HepG2 (cell line): Measurements from ENCODE around the gene ASAP2. TPM values are rescaled to one million over a fixed set of nuclear protein-coding genes. Genes with fewer than 3 reads are reported as not detected.

Source experiments
- ATF2 ChIP-seq: sonication (generic); formaldehyde crosslinking; IDR thresholded peaks from 2 replicates; pipeline ENCODE4 v1.4.0; 2020; ENCODE audit warnings: missing genetic modification reagents
- FOXP4 ChIP-seq: sonication (generic); formaldehyde crosslinking; IDR thresholded peaks from 2 replicates; pipeline ENCODE4 v1.4.0; 2020; ENCODE audit warnings: missing genetic modification reagents
- GATAD1 ChIP-seq: IDR thresholded peaks from 2 replicates; pipeline ENCODE4 v1.6.1; 2016; ENCODE audit warnings: missing genetic modification reagents, missing compliant biosample characterization
- HNF4G ChIP-seq, 2 experiments: sonication (generic) in 1 of 2; formaldehyde crosslinking in 1 of 2; IDR thresholded peaks; 2 replicates each; pipeline versions ENCODE4 v1.4.0 to v1.6.1; 2011 to 2020; ENCODE audit warnings: borderline replicate concordance in 2 of 2, low read depth in 2 of 2, mild to moderate bottlenecking in 2 of 2, low read length in 1 of 2, missing genetic modification reagents in 1 of 2, moderate library complexity in 1 of 2
- KAT7 ChIP-seq: IDR thresholded peaks from 2 replicates; pipeline ENCODE4 v1.6.1; 2018; ENCODE audit warnings: borderline replicate concordance, missing compliant biosample characterization
- NCOA2 ChIP-seq: sonication (generic); formaldehyde crosslinking; IDR thresholded peaks from 2 replicates; pipeline ENCODE4 v1.8.0; 2022; ENCODE audit warnings: inconsistent platforms
- PPARG ChIP-seq: conservative IDR thresholded peaks from 2 replicates; pipeline ENCODE4 v1.6.1; 2016; ENCODE audit warnings: missing biosample characterization, missing genetic modification reagents
- SAP130 ChIP-seq: IDR thresholded peaks from 2 replicates; pipeline ENCODE4 v1.6.1; 2016; ENCODE audit warnings: low read depth
- SOX13 ChIP-seq, 3 experiments: fragments of 450-650 bp in 1 of 3; sonication (generic) in 1 of 3; formaldehyde crosslinking in 1 of 3; IDR thresholded peaks in 2 of 3; conservative IDR thresholded peaks in 1 of 3; 2 replicates each; pipeline versions ENCODE4 v1.5.0 to v1.6.1; 2016 to 2020; ENCODE audit warnings: antibody characterized with exemption in 1 of 3, mild to moderate bottlenecking in 1 of 3, missing compliant biosample characterization in 1 of 3, missing genetic modification reagents in 1 of 3, moderate library complexity in 1 of 3
- TEAD3 ChIP-seq: optimal IDR thresholded peaks from 2 replicates; pipeline ENCODE3; 2016; ENCODE audit warnings: borderline replicate concordance
- UBTF ChIP-seq: sonication (generic); formaldehyde crosslinking; IDR thresholded peaks from 2 replicates; pipeline ENCODE4 v1.4.0; 2020; ENCODE audit warnings: mild to moderate bottlenecking, missing genetic modification reagents
- XRCC5 ChIP-seq: fragments of 200-400 bp; formaldehyde crosslinking; optimal IDR thresholded peaks from 2 replicates; pipeline ENCODE3; 2017; ENCODE audit warnings: mild to moderate bottlenecking, low read length
- ZNF331 ChIP-seq: sonication (generic); formaldehyde crosslinking; IDR thresholded peaks from 2 replicates; pipeline ENCODE4 v1.4.0; 2020; ENCODE audit warnings: missing genetic modification reagents
- ZNF367 ChIP-seq: sonication (generic); formaldehyde crosslinking; IDR thresholded peaks from 2 replicates; pipeline ENCODE4 v1.4.0; 2020; ENCODE audit warnings: missing genetic modification reagents, borderline replicate concordance
- ZNF468 ChIP-seq: sonication (generic); formaldehyde crosslinking; IDR thresholded peaks from 2 replicates; pipeline ENCODE4 v1.8.0; 2022; ENCODE audit warnings: mild to moderate bottlenecking, moderate library complexity, missing genetic modification reagents
- ZNF580 ChIP-seq: IDR thresholded peaks from 2 replicates; pipeline ENCODE4 v1.6.1; 2016; ENCODE audit warnings: low read depth, borderline replicate concordance
- ZNF605 ChIP-seq: sonication (generic); formaldehyde crosslinking; IDR thresholded peaks from 2 replicates; pipeline ENCODE4 v1.8.0; 2022; ENCODE audit warnings: mild to moderate bottlenecking, missing genetic modification reagents
- ZNF629 ChIP-seq: sonication (generic); formaldehyde crosslinking; conservative IDR thresholded peaks from 2 replicates; pipeline ENCODE4 v1.5.0; 2020; ENCODE audit warnings: missing genetic modification reagents
- polyA plus RNA-seq, 8 experiments: library from polyadenylated mRNA; depleted of rRNA in 3 of 8; stranded (reverse) in 7 of 8; unstranded in 1 of 8; fragments of >200 nt; fragmentation: Illumina TruSeq in 4 of 8; extraction: Trizol in 4 of 8; gene quantifications; 2 replicates each; pipeline versions ENCODE4 v1.2.1 to v1.2.3, GENCODE V29; 2011 to 2016; ENCODE audit warnings: low read depth in 4 of 8, missing spikeins in 1 of 8, mixed read lengths in 1 of 8; ENCODE audit not compliant: insufficient read depth in 1 of 8
- total RNA-seq, 5 experiments: library from RNA; depleted of rRNA; stranded (reverse); fragments of >200 nt; fragmentation: Illumina TruSeq; extraction: Trizol; gene quantifications; 2 replicates each; pipeline ENCODE4 v1.2.3, GENCODE V29; 2016; ENCODE audit warnings: low read depth in 1 of 5

The ASAP2 gene
- total and polyA plus RNA-seq, 2 of the 13 experiments (the other 11 are each of a cell fraction or from before 2014, with no cell fraction given): 7.3 to 22.3 TPM

GRCh38 chr2:9420495-9420894, 213.9 kb downstream of the ASAP2 start (continued):
- TF ChIP-seq SAP130 (peak; percentile 17; the same call in 1 of the 2 replicates), ZNF580 (CRISPR knock-in tag) (peak; percentile 25; the same call in 1 of the 2 replicates), FOXP4 (CRISPR knock-in tag) (peak; percentile 57), XRCC5 (peak; percentile 33), GATAD1 (peak; percentile 42; the same call in 1 of the 2 replicates), ZNF605 (CRISPR knock-in tag) (0 out of 2 replicates have a peak, but pooled peaks have one; percentile 32), NCOA2 (no peak), SOX13 (IDR thresholded peaks at IDR 0.05) (no peak), SOX13 (CRISPR knock-in tag; conservative IDR thresholded peaks at IDR 0.05 in 1 of 2, IDR thresholded peaks at IDR 0.05 in 1 of 2) (0 out of 4 replicates have a peak, but pooled peaks of 1 of the 2 experiments have one; percentile 23), ZNF468 (no peak), HNF4G (IDR thresholded peaks at IDR 0.05; ENCODE audit: borderline replicate concordance, low read depth, low read length) (peak; percentile 31; the same call in 1 of the 2 replicates), HNF4G (CRISPR knock-in tag; IDR thresholded peaks at IDR 0.05; ENCODE audit: borderline replicate concordance, low read depth) (no peak), PPARG (CRISPR knock-in tag) (0 out of 2 replicates have a peak, but pooled peaks have one; percentile 28), ZNF629 (CRISPR knock-in tag) (peak; percentile 94), UBTF (peak; percentile 78), ZNF367 (CRISPR knock-in tag) (no peak), ATF2 (CRISPR knock-in tag) (peak; percentile 65; the same call in 1 of the 2 replicates), TEAD3 (CRISPR knock-in tag) (peak; percentile 38), KAT7 (0 out of 2 replicates have a peak, but pooled peaks have one; percentile 51), ZNF331 (CRISPR knock-in tag) (peak; percentile 55)
